Left colon (tissue), 2 donors: ENCODE data around the gene PCA3. TPM values are rescaled to one million over a fixed set of nuclear protein-coding genes. Genes with fewer than 3 reads are reported as not detected.
A peak's percentile ranks its signal among the peaks of the same experiment; 100 is the strongest.

ENCODE experiments used
- ATAC-seq: fragments of 200-7000 bp; cut with Tn5 transposase; one replicate; pipeline ENCODE4 v1.9.1; 2020; ENCODE audit warnings: mild to moderate bottlenecking, moderate library complexity
- DNase-seq, 2 donors: peaks; one replicate each; pipeline ENCODE4 v3.0.0-alpha.2; 2020
- intact Hi-C, 2 donors: fragments of 100-400 bp; cut with DNase I in 1 of 2; cut with micrococcal nuclease in 1 of 2; formaldehyde crosslinking; loops; one replicate each; pipeline versions ENCODE4 v1.11.2 to v1.14.0; 2022; cut with DNase I, micrococcal nuclease
- total RNA-seq, 2 donors: library from RNA; stranded (reverse); fragmentation: NEBNext Ultra II Directional; extraction: Animal tissue kit (Norgen Biotek cat#: 25700); gene quantifications; one replicate each; pipeline ENCODE4 v1.2.1, GENCODE V29; 2021
- donor health status: DM: no; HTN: no; CAD: no.
- donor health status: DM: yes; HTN: yes; CAD: no.

PCA3 gene
- total RNA-seq, 2 donors from 2014 or later: not detected

DNA sequence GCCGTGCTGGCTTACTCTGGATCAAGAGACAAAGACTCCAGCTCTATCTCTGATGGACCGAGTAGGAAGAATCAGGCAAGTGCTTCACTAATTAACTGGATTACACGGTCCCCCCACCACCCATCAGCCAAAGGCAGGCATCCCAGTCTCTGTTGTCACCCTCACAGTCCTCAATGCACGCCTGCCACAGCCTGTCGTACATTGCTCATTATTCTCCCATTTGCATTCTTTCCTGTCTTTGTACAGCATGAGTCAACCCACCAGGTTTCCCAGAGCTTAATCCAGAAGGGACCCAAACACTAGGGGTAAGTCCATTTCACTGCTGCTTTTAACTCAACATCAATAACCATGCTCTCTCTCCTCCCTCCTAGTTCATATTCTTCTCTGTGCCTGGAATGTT lies 44.4 kb downstream of the PCA3 start:
- DNase-seq (no peak), ATAC-seq (no peak)
- intact Hi-C loops: loop anchor here in 1 of 2 donors (10.0 kb wide), 1 partner anchor 346 kb away; no protein-coding TSS in a partner anchor

DNA sequence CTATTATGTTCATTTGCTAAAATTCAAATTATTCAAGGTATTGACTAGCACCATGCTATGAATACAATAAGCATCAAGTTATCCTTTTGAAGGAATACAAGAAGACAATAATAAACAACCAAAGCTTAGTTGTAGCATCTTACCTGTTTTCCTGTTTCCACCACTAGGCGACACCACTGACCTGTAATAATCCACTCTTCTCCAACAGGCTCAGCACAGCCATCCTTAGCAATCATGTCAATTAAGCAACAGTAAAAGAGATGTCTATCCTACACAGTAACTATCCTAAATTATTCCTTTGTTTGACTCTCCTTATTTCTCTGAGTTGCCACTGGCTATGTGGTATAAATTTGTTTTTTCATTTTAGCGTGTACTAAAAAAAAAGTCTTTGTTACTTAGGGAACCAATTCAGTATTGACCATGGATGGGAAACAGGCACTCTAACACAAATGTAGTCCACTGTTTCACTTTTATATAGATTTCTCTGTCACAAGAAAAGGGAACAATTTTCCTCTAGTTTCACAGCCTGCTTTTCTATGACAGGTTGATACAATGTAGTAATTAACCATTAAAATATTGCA lies 46.2 kb downstream of the PCA3 start:
- ATAC-seq (peak; percentile 93), DNase-seq (peak in 1 of 2 donors; percentile 50)
- intact Hi-C loops: loop anchor here in 1 of 2 donors (5.0 kb wide), 1 partner anchor 177 kb away; no protein-coding TSS in a partner anchor

DNA sequence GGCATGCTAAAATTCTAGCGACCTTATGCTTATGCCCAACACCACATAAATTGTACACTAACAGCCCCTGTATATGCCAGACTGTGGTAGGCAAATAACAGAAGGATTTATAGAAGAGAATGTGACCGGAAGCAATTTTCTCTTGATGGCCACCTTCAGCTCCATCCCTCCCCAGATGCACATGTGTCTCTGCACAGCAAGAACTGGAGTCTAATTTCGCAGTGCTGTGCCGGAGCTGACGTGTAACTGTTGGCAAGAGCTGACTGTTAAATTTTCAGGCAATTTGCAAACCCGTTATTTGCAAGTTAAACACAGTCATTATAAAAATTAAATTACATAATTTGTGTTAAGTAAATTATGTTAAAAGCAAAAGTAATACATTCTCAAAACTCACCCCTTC lies 48.4 kb downstream of the PCA3 start:
- ATAC-seq (no peak), DNase-seq (no peak)
- intact Hi-C loops: loop anchor here in 1 of 2 donors (5.0 kb wide), 1 partner anchor 175 kb away; no protein-coding TSS in a partner anchor

DNA sequence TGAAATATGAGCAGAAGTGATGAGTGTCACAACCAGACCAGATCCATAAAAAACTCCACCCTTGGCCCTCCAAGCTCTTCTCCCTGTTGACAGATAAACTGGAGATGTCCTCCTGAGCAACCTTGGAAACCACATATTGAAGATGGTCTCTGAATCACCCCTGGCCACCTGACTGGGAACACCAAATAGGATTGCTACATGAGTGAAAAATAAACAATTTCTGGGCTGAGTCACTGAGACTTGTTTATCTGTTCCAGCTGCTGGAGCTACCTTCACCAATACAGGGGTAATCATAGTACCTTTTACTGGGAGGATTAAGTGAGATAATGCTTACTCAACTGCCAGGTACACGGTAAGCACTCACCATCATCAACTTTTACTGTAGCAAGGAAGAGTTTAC lies 53.3 kb downstream of the PCA3 start:
- ATAC-seq (peak; percentile 17), DNase-seq (no peak)
- intact Hi-C loops: no loop called here

DNA sequence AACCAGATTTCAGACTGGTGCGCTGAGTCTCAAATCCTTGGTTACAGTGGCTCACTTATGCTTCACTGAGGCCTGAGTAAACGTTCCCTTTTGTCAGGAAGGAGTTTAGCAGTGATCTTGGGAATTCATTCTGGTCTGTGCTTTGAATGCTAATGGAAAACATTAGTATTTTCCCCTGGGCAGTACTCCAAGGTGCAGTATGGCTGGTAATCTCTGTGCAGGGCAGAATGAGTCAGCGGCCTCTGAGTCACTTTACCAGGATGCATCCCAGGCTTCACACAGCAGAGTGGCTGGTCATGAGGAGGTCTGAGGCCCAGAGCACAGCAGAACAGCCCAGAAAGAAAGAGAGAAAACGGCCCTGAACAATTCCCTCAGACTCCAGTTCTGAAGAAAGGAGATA lies 54.0 kb downstream of the PCA3 start:
- ATAC-seq: peak; percentile 94
- intact Hi-C loops: no loop called here
- peak; percentile 28 to 78 for DNase-seq

DNA sequence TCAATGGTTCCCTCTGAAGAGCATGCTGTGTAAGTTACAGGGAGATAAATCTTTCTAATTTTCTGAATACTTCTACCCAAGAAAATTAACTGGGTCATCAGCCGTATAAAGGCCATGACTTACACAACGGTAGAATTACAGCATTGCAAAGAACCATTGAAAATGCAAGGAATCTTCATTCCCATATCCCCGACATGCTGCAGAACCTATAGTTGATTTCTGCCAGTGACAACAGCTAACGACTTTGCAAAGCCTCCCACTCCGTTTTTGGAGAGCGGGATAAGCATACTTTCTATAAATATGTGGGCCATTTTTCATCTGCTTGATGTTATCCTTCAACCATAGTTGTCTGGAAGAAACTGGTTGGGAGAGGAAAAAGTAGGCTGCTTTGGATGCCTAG lies 56.2 kb downstream of the PCA3 start:
- no peak for ATAC-seq
- intact Hi-C loops: no loop called here

DNA sequence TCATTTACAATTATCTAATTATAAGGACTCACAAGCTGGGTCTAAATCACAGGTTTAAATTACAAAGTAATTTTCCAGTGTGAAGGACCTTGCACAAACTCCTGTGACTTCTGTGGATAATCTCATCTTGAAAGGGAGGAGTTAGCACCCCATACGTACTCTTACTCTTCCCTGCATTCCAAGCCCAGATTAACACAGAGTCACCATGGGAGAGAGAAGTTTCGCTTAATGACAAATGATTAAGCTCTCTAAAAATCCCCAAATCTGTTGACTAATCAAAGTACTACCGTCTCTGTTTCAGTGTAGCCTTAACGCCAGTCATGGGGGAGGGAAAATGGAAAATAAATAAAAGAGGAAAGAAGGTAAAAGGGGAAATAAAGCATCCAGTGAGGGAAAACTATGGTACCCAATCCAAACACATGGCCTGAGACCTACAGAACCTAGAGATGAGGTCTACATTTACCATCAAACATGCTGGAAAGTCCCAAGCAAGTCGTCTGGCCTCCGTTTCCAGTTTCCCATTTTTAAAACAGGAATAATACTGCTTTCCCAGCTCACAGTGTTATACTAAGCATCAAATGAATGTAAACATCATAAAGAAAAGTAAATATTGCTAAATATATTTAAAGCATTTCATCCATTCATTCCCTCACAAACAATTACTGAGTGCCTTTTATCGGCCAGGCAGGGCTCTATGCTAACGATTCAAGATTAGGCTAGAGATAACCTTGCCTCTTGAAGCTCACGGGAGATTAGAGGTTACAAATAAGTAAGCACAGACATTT lies 63.2 kb downstream of the PCA3 start:
- intact Hi-C loops: no loop called here
- ATAC-seq (no peak), DNase-seq (no peak)

More for the DNA sequence above, 56.2 kb downstream of the PCA3 start:
- DNase-seq: no peak

DNA sequence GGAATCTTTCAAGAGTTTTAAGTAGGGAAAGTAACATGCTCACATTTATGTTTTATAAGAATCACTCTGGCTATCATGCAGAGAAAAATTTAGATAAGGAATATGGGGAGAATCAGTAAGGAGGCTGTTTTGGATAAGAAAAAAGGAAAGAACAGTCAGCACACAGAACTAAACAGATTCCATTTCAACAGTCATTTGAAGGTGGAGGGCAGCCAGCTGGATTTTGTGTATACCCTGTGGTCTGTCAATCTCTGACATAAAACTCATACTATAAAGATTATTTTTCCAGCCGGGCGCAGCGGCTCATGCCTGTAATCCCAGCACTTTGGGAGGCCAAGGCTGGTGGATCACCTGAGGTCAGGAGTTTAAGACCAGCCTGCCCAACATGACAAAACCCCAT lies 64.2 kb downstream of the PCA3 start:
- ATAC-seq: no peak
- DNase-seq: no peak
- intact Hi-C loops: no loop called here

DNA sequence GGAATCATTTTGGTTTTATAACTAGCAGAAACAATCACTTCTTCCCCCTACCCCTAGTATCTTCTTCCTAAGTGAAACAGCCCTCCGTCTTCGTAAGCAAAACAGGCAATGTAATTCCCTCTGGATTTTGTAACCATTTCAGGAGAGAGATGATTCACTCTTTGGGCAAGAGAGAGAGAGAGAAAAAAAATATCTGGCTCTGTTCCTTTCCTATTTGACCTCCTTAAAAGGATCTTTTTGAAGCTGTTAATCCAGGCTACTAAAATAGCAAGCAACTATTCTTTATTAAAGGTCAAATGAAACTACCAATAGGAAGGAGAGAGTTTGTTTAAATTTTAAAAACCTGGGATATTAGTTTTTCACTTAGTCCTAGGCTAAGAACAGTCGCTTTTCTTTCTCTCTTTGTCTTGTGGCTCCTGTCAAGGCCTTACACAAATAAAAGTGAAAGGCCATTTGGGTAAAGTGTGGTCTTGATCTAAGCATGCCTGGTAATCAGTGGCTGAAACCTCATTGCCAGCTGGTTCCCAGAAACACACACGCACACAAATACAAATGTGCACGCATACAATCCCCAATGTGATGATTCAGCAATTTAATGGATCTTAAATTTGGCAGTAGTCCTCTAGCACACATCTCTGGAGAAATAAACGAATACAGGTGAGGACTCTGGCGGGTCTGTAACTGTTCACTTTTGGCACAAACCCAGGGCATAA lies 71.5 kb downstream of the PCA3 start:
- no peak for DNase-seq
- ATAC-seq: no peak
- intact Hi-C loops: no loop called here

Other genes starting within 250 kb of the PCA3 start
- 10 to 100 TPM; 33.6 to 80.5 TPM for gene PRUNE2, start 141.7 kb downstream of the PCA3 start, total RNA-seq